CD4-positive, alpha-beta T cell treated with Interleukin-17A for 1 hour (primary cell): Measurements from ENCODE around the gene NHLRC3.
"Not testable (repeated sequence)": the region's sequence is repeated elsewhere in the genome, so short reads cannot be mapped to it uniquely, and the experiment has no call there.

Source experiments
- DNase-seq: peaks from one replicate; pipeline ENCODE4 v3.0.0-alpha.2; 2020

NHLRC3 gene

GRCh38 chr13:39047560-39047959 is 9.3 kb downstream of the NHLRC3 start:
- DNase-seq, result no peak

- DNase-seq, result no peak
Measured at GRCh38 chr13:39048806-39049205, 10.6 kb downstream of the NHLRC3 start.

- no peak for DNase-seq
Measured at GRCh38 chr13:39049274-39049673, 11.0 kb downstream of the NHLRC3 start.

GRCh38 chr13:39051157-39051556 is 12.9 kb downstream of the NHLRC3 start:
- peak; percentile 40 for DNase-seq

- DNase-seq, result no peak
Measured at GRCh38 chr13:39052944-39053343, 14.7 kb downstream of the NHLRC3 start.

GRCh38 chr13:39054112-39054511 is 15.9 kb downstream of the NHLRC3 start:
- no peak for DNase-seq

- no peak for DNase-seq
Measured at GRCh38 chr13:39056018-39056417, 17.8 kb downstream of the NHLRC3 start.

- no peak for DNase-seq
Measured at GRCh38 chr13:39058040-39058439, 19.8 kb downstream of the NHLRC3 start.

GRCh38 chr13:39062004-39062403 is 23.7 kb downstream of the NHLRC3 start:
- DNase-seq, result no peak

GRCh38 chr13:39072842-39073241 is 34.6 kb downstream of the NHLRC3 start:
- no peak for DNase-seq

- no peak for DNase-seq
Measured at GRCh38 chr13:39073983-39074382, 35.7 kb downstream of the NHLRC3 start.

GRCh38 chr13:39086251-39086945 is 48.1 kb downstream of the NHLRC3 start:
- DNase-seq, result not testable (repeated sequence)

- no peak for DNase-seq
Measured at GRCh38 chr13:39091586-39091985, 53.3 kb downstream of the NHLRC3 start.

- DNase-seq, result no peak
Measured at GRCh38 chr13:39095500-39095899, 57.2 kb downstream of the NHLRC3 start.

- DNase-seq, result no peak
Measured at GRCh38 chr13:39099231-39099630, 61.0 kb downstream of the NHLRC3 start.
